HEK293 (cell line): ENCODE data around the gene DLGAP4.

Experiments
- KLF7 ChIP-seq: fragments of 450-650 bp; formaldehyde crosslinking; IDR thresholded peaks from 2 replicates; pipeline ENCODE4 v1.5.1; 2016; ENCODE audit warnings: missing biosample characterization, missing genetic modification characterization, borderline replicate concordance
- OSR2 ChIP-seq: fragments of 450-650 bp; formaldehyde crosslinking; IDR thresholded peaks from 2 replicates; pipeline ENCODE4 v1.5.1; 2016; ENCODE audit warnings: missing biosample characterization, missing genetic modification characterization
- RBAK ChIP-seq: fragments of 450-650 bp; formaldehyde crosslinking; IDR thresholded peaks from 2 replicates; pipeline ENCODE4 v1.5.1; 2016; ENCODE audit warnings: missing biosample characterization, missing genetic modification characterization
- ZBTB20 ChIP-seq: fragments of 450-650 bp; formaldehyde crosslinking; IDR thresholded peaks from 2 replicates; pipeline ENCODE4 v1.5.1; 2016; ENCODE audit warnings: missing biosample characterization, missing genetic modification characterization
- ZFHX2 ChIP-seq: fragments of 450-650 bp; formaldehyde crosslinking; conservative IDR thresholded peaks from 2 replicates; pipeline ENCODE4 v1.5.1; 2016; ENCODE audit warnings: missing biosample characterization, missing genetic modification characterization
- ZNF157 ChIP-seq: fragments of 450-650 bp; formaldehyde crosslinking; IDR thresholded peaks from 2 replicates; pipeline ENCODE4 v1.5.1; 2016; ENCODE audit warnings: missing biosample characterization, missing genetic modification characterization
- ZNF221 ChIP-seq: fragments of 450-650 bp; formaldehyde crosslinking; IDR thresholded peaks from 2 replicates; pipeline ENCODE4 v1.5.1; 2017; ENCODE audit warnings: missing biosample characterization, missing genetic modification characterization, borderline replicate concordance
- ZNF324 ChIP-seq: fragments of 450-650 bp; formaldehyde crosslinking; IDR thresholded peaks from 2 replicates; pipeline ENCODE4 v1.5.1; 2016; ENCODE audit warnings: missing biosample characterization, missing genetic modification characterization
- ZNF354C ChIP-seq: fragments of 450-650 bp; formaldehyde crosslinking; IDR thresholded peaks from 2 replicates; pipeline ENCODE4 v1.5.1; 2016; ENCODE audit warnings: missing biosample characterization, missing genetic modification characterization, low read depth, borderline replicate concordance
- ZNF423 ChIP-seq: fragments of 450-650 bp; formaldehyde crosslinking; IDR thresholded peaks from 2 replicates; pipeline ENCODE4 v1.5.1; 2016; ENCODE audit warnings: missing biosample characterization, missing genetic modification characterization
- ZNF48 ChIP-seq: fragments of 450-650 bp; formaldehyde crosslinking; IDR thresholded peaks from 2 replicates; pipeline ENCODE4 v1.5.1; 2016; ENCODE audit warnings: missing biosample characterization, missing genetic modification characterization
- ZNF514 ChIP-seq: fragments of 450-650 bp; formaldehyde crosslinking; IDR thresholded peaks from 2 replicates; pipeline ENCODE4 v1.5.1; 2016; ENCODE audit warnings: missing biosample characterization, missing genetic modification characterization
- ZNF600 ChIP-seq: fragments of 450-650 bp; formaldehyde crosslinking; IDR thresholded peaks from 2 replicates; pipeline ENCODE4 v1.5.1; 2016; ENCODE audit warnings: missing biosample characterization, missing genetic modification characterization
- ZNF626 ChIP-seq: fragments of 450-650 bp; sonication (Bioruptor Pico); formaldehyde crosslinking; IDR thresholded peaks from 2 replicates; pipeline ENCODE4 v1.5.1; 2018; ENCODE audit warnings: missing biosample characterization, missing genetic modification characterization, inconsistent platforms
- ZNF837 ChIP-seq: fragments of 450-650 bp; formaldehyde crosslinking; IDR thresholded peaks from 2 replicates; pipeline ENCODE4 v1.5.1; 2016; ENCODE audit warnings: missing biosample characterization, missing genetic modification characterization
- ZNF843 ChIP-seq: fragments of 450-650 bp; formaldehyde crosslinking; IDR thresholded peaks from 2 replicates; pipeline ENCODE4 v1.5.1; 2016; ENCODE audit warnings: missing biosample characterization, missing genetic modification characterization
- TF ChIP-seq, protein P1 (sequence below): fragments of 450-650 bp; formaldehyde crosslinking; IDR thresholded peaks from 2 replicates; pipeline ENCODE4 v1.5.1; 2016; ENCODE audit warnings: missing biosample characterization, missing genetic modification characterization, borderline replicate concordance
- TF ChIP-seq, protein P2 (sequence below): fragments of 450-650 bp; formaldehyde crosslinking; IDR thresholded peaks from 2 replicates; pipeline ENCODE4 v1.5.1; 2016; ENCODE audit warnings: missing biosample characterization, missing genetic modification characterization
- TF ChIP-seq, protein P3 (sequence below): fragments of 450-650 bp; formaldehyde crosslinking; IDR thresholded peaks from 2 replicates; pipeline ENCODE4 v1.5.1; 2017; ENCODE audit warnings: missing biosample characterization, missing genetic modification characterization
- TF ChIP-seq, protein P4 (sequence below): fragments of 450-650 bp; formaldehyde crosslinking; IDR thresholded peaks from 2 replicates; pipeline ENCODE4 v1.5.1; 2016; ENCODE audit warnings: missing biosample characterization, missing genetic modification characterization
- TF ChIP-seq, protein P5 (sequence below): fragments of 450-650 bp; formaldehyde crosslinking; IDR thresholded peaks from 2 replicates; pipeline ENCODE4 v1.5.1; 2016; ENCODE audit warnings: missing biosample characterization, missing genetic modification characterization, low read depth
- TF ChIP-seq, protein P6 (sequence below): fragments of 450-650 bp; formaldehyde crosslinking; conservative IDR thresholded peaks from 2 replicates; pipeline ENCODE4 v1.5.1; 2016; ENCODE audit warnings: low read depth, missing biosample characterization, missing genetic modification characterization

Gene DLGAP4

DNA sequence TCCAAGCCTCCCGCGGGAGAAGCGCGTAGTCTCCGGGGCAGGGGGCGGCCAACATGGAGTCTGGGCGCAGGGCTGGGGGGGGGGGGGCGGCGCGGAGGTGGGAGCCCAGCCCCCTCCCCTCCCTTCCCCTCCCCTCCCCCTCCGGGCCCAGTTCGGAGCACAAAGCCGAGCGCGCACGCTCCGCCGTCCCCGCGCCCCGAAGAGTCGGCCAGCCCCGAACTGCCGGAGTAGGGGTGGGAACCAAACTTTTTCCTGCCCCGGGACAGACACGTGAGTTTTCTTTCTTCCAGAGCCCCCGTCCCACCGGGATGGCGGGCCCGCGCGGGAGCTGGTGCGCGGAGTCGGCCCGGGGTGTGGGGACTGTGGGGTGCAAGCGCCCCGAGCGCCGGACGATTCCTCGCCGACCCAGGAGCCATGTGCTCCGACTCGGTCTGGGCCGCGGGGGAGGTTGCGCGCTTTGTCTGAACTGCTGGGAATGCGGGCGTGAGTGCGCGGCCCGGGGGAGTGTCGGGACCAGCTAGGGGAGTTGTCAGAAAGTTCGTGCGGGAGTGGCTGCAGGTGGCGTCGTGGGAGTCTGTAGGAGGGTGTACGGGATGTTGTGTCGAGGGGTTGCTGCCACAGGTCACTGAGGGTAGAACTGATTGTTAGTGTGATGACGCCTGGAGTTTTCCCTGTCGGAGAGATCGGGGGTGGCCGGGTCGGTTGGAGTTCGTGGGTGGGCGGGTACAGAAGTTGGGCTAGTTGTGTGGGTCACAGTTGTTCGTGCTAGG, 268.4 kb downstream of the DLGAP4 start (continued):
- TF ChIP-seq KLF7 = 0 out of 2 replicates have a peak, but pooled peaks have one; percentile 21
- TF ChIP-seq, protein P1, sequence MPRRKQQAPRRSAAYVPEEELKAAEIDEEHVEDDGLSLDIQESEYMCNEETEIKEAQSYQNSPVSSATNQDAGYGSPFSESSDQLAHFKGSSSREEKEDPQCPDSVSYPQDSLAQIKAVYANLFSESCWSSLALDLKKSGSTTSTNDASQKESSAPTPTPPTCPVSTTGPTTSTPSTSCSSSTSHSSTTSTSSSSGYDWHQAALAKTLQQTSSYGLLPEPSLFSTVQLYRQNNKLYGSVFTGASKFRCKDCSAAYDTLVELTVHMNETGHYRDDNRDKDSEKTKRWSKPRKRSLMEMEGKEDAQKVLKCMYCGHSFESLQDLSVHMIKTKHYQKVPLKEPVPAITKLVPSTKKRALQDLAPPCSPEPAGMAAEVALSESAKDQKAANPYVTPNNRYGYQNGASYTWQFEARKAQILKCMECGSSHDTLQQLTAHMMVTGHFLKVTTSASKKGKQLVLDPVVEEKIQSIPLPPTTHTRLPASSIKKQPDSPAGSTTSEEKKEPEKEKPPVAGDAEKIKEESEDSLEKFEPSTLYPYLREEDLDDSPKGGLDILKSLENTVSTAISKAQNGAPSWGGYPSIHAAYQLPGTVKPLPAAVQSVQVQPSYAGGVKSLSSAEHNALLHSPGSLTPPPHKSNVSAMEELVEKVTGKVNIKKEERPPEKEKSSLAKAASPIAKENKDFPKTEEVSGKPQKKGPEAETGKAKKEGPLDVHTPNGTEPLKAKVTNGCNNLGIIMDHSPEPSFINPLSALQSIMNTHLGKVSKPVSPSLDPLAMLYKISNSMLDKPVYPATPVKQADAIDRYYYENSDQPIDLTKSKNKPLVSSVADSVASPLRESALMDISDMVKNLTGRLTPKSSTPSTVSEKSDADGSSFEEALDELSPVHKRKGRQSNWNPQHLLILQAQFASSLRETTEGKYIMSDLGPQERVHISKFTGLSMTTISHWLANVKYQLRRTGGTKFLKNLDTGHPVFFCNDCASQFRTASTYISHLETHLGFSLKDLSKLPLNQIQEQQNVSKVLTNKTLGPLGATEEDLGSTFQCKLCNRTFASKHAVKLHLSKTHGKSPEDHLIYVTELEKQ (tag by site-specific recombination) = peak; percentile 3; the same call in 1 of the 2 replicates
- no peak for TF ChIP-seq ZNF626 (tag by site-specific recombination)
- TF ChIP-seq ZNF837 (tag by site-specific recombination) = peak; percentile 76
- no peak for TF ChIP-seq ZNF843 (tag by site-specific recombination)
- TF ChIP-seq OSR2 (tag by site-specific recombination) = no peak
- TF ChIP-seq ZNF157 (tag by site-specific recombination) = no peak
- no peak for TF ChIP-seq ZNF324 (tag by site-specific recombination)
- no peak for TF ChIP-seq ZNF514 (tag by site-specific recombination)
- TF ChIP-seq, protein P2, sequence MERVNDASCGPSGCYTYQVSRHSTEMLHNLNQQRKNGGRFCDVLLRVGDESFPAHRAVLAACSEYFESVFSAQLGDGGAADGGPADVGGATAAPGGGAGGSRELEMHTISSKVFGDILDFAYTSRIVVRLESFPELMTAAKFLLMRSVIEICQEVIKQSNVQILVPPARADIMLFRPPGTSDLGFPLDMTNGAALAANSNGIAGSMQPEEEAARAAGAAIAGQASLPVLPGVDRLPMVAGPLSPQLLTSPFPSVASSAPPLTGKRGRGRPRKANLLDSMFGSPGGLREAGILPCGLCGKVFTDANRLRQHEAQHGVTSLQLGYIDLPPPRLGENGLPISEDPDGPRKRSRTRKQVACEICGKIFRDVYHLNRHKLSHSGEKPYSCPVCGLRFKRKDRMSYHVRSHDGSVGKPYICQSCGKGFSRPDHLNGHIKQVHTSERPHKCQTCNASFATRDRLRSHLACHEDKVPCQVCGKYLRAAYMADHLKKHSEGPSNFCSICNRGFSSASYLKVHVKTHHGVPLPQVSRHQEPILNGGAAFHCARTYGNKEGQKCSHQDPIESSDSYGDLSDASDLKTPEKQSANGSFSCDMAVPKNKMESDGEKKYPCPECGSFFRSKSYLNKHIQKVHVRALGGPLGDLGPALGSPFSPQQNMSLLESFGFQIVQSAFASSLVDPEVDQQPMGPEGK (tag by site-specific recombination) = peak; percentile 58
- peak; percentile 92 for TF ChIP-seq ZNF600
- TF ChIP-seq ZNF423 = no peak
- peak; percentile 100 for TF ChIP-seq ZFHX2 (tag by site-specific recombination)
- peak; percentile 65 for TF ChIP-seq ZBTB20
- TF ChIP-seq, protein P3, sequence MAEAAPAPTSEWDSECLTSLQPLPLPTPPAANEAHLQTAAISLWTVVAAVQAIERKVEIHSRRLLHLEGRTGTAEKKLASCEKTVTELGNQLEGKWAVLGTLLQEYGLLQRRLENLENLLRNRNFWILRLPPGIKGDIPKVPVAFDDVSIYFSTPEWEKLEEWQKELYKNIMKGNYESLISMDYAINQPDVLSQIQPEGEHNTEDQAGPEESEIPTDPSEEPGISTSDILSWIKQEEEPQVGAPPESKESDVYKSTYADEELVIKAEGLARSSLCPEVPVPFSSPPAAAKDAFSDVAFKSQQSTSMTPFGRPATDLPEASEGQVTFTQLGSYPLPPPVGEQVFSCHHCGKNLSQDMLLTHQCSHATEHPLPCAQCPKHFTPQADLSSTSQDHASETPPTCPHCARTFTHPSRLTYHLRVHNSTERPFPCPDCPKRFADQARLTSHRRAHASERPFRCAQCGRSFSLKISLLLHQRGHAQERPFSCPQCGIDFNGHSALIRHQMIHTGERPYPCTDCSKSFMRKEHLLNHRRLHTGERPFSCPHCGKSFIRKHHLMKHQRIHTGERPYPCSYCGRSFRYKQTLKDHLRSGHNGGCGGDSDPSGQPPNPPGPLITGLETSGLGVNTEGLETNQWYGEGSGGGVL (tag by site-specific recombination) = peak; percentile 70
- TF ChIP-seq, protein P4, sequence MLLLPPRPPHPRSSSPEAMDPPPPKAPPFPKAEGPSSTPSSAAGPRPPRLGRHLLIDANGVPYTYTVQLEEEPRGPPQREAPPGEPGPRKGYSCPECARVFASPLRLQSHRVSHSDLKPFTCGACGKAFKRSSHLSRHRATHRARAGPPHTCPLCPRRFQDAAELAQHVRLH (tag by site-specific recombination) = no peak
- TF ChIP-seq ZNF354C (tag by site-specific recombination) = no peak
- TF ChIP-seq ZNF48 (tag by site-specific recombination) = no peak
- TF ChIP-seq RBAK (tag by site-specific recombination) = no peak
- TF ChIP-seq ZNF221 (tag by site-specific recombination) = no peak
- TF ChIP-seq, protein P5, sequence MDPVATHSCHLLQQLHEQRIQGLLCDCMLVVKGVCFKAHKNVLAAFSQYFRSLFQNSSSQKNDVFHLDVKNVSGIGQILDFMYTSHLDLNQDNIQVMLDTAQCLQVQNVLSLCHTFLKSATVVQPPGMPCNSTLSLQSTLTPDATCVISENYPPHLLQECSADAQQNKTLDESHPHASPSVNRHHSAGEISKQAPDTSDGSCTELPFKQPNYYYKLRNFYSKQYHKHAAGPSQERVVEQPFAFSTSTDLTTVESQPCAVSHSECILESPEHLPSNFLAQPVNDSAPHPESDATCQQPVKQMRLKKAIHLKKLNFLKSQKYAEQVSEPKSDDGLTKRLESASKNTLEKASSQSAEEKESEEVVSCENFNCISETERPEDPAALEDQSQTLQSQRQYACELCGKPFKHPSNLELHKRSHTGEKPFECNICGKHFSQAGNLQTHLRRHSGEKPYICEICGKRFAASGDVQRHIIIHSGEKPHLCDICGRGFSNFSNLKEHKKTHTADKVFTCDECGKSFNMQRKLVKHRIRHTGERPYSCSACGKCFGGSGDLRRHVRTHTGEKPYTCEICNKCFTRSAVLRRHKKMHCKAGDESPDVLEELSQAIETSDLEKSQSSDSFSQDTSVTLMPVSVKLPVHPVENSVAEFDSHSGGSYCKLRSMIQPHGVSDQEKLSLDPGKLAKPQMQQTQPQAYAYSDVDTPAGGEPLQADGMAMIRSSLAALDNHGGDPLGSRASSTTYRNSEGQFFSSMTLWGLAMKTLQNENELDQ (tag by site-specific recombination) = no peak
- TF ChIP-seq, protein P6, sequence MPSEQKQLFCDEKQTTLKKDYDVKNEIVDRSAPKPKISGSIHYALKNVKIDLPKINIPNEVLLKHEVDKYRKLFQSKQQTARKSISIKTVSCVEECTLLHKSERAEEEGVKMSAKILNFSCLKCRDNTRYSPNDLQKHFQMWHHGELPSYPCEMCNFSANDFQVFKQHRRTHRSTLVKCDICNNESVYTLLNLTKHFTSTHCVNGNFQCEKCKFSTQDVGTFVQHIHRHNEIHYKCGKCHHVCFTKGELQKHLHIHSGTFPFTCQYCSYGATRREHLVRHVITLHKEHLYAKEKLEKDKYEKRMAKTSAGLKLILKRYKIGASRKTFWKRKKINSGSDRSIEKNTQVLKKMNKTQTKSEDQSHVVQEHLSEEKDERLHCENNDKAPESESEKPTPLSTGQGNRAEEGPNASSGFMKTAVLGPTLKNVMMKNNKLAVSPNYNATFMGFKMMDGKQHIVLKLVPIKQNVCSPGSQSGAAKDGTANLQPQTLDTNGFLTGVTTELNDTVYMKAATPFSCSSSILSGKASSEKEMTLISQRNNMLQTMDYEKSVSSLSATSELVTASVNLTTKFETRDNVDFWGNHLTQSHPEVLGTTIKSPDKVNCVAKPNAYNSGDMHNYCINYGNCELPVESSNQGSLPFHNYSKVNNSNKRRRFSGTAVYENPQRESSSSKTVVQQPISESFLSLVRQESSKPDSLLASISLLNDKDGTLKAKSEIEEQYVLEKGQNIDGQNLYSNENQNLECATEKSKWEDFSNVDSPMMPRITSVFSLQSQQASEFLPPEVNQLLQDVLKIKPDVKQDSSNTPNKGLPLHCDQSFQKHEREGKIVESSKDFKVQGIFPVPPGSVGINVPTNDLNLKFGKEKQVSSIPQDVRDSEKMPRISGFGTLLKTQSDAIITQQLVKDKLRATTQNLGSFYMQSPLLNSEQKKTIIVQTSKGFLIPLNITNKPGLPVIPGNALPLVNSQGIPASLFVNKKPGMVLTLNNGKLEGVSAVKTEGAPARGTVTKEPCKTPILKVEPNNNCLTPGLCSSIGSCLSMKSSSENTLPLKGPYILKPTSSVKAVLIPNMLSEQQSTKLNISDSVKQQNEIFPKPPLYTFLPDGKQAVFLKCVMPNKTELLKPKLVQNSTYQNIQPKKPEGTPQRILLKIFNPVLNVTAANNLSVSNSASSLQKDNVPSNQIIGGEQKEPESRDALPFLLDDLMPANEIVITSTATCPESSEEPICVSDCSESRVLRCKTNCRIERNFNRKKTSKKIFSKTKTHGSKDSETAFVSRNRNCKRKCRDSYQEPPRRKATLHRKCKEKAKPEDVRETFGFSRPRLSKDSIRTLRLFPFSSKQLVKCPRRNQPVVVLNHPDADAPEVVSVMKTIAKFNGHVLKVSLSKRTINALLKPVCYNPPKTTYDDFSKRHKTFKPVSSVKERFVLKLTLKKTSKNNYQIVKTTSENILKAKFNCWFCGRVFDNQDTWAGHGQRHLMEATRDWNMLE (tag by site-specific recombination) = no peak
